ENCODE measurements around the gene MED13L. TPM values are rescaled to one million over a fixed set of nuclear protein-coding genes. Genes with fewer than 3 reads are reported as not detected.
A peak's percentile ranks its signal among the peaks of the same experiment; 100 is the strongest.

MED13L gene
- polyA plus RNA-seq, 1 donor (not counting 4 experiments of a cell fraction or from before 2014, with no cell fraction given) = 31.7 TPM

DNA sequence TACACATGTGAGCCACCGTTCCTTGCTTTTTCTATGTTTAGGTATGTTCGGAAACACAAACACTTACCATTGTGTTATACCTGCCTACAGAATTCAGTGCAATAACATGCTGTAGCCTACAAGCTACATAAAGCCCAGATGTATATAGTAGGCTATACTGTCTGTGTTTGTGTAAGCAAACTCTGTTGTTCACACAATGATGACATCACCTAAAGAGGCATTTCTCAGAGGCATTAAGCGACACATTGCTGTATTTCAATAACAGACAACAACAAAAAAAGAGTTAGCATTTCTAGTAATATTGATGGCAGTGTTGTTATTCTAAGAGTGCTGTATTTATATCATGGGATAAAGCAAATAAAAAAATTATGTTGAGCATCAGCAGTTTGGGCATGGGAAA lies 70.2 kb downstream of the MED13L start:
- peak; percentile 48 for FAIRE-seq
- Histone ChIP-seq H4K20me1 (ENCODE audit: control insufficient read depth, extremely low read depth, insufficient read depth, low read length) (peaks cover 9% of the 10 kb centered on the region), H3K79me2 (ENCODE audit: control insufficient read depth, insufficient read depth, low read length) (peaks cover 82% of the 10 kb centered on the region), H3K27me3 (ENCODE audit: control insufficient read depth, extremely low read depth, insufficient read depth, low read length) (no peaks in the 10 kb centered on the region), H2AFZ (ENCODE audit: control insufficient read depth, low read length) (no peak overlapping the region), H3K9me1 (ENCODE audit: control insufficient read depth, extremely low read depth, insufficient read depth, low read length) (peaks cover 3% of the 10 kb centered on the region), H3K4me3 (ENCODE audit: control insufficient read depth in 2 of 3, extremely low read depth in 1 of 3, insufficient read depth in 2 of 3, low read depth in 1 of 3, low read length in 3 of 3) (no peak overlapping the region), H3K4me1 (ENCODE audit: control insufficient read depth, extremely low read depth, insufficient read depth, low read length) (no peaks in the 10 kb centered on the region), H3K9me3 (ENCODE audit: control insufficient read depth, low read depth, low read length) (no peaks in the 10 kb centered on the region), H3K36me3 (ENCODE audit: control insufficient read depth in 2 of 2, extremely low read depth in 1 of 2, insufficient read depth in 2 of 2, low read length in 2 of 2) (peaks cover 0 to 1% of the 10 kb centered on the region in 2 experiments), H3K27ac (ENCODE audit: control insufficient read depth, insufficient read depth, low read length) (no peak overlapping the region), H3K9ac (ENCODE audit: control insufficient read depth, extremely low read depth, insufficient read depth, low read length) (no peak overlapping the region), H3K4me2 (ENCODE audit: control insufficient read depth, extremely low read depth, insufficient read depth, low read depth, low read length) (no peak overlapping the region)
- no peak for DNase-seq (ENCODE audit: low read depth, low spot score)
- TF ChIP-seq, protein P1, sequence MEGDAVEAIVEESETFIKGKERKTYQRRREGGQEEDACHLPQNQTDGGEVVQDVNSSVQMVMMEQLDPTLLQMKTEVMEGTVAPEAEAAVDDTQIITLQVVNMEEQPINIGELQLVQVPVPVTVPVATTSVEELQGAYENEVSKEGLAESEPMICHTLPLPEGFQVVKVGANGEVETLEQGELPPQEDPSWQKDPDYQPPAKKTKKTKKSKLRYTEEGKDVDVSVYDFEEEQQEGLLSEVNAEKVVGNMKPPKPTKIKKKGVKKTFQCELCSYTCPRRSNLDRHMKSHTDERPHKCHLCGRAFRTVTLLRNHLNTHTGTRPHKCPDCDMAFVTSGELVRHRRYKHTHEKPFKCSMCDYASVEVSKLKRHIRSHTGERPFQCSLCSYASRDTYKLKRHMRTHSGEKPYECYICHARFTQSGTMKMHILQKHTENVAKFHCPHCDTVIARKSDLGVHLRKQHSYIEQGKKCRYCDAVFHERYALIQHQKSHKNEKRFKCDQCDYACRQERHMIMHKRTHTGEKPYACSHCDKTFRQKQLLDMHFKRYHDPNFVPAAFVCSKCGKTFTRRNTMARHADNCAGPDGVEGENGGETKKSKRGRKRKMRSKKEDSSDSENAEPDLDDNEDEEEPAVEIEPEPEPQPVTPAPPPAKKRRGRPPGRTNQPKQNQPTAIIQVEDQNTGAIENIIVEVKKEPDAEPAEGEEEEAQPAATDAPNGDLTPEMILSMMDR (optimal IDR thresholded peaks at IDR 0.05 in 1 of 3, IDR thresholded peaks at IDR 0.05 in 1 of 3, conservative IDR thresholded peaks at IDR 0.05 in 1 of 3; ENCODE audit: extremely low read depth in 1 of 3, insufficient read depth in 2 of 3, low read length in 3 of 3) = no peak
- TF ChIP-seq EZH2 (IDR thresholded peaks at IDR 0.05; ENCODE audit: low read length) = no peak
- dilution Hi-C loops (cut with MboI; ENCODE audit: extremely low pct_ligation_motif_present, low sequenced_read_pairs) = no loop called here

DNA sequence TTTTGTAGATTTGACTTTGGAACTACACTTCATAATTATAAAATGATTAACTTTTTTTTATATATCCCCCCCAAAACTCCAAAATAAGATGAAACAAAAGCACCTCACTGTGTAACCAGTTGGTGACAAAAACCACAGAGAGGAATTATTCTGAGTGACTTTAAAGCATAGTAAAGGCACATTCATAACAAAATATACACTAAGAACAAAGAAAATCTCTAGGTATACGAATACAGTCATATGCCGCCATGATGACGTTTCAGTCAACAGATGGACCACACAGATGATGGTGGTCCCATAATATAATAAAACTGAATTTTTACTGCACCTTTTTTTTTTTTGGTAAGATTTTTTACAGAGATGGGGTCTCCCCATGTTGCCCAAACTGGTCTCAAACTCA lies 70.7 kb downstream of the MED13L start:
- no peaks in the 10 kb centered on the region for H3K9me3 ChIP-seq (ENCODE audit: control insufficient read depth, low read depth, low read length)
- no peaks in the 10 kb centered on the region for H3K27me3 ChIP-seq (ENCODE audit: control insufficient read depth, extremely low read depth, insufficient read depth, low read length)
- no peaks in the 10 kb centered on the region for H3K4me1 ChIP-seq (ENCODE audit: control insufficient read depth, extremely low read depth, insufficient read depth, low read length)
- peaks cover 82% of the 10 kb centered on the region for H3K79me2 ChIP-seq (ENCODE audit: control insufficient read depth, insufficient read depth, low read length)
- peaks cover 5% of the 10 kb centered on the region for H3K9me1 ChIP-seq (ENCODE audit: control insufficient read depth, extremely low read depth, insufficient read depth, low read length)
- H3K27ac ChIP-seq (ENCODE audit: control insufficient read depth, insufficient read depth, low read length) = no peak overlapping the region
- FAIRE-seq (no peak), DNase-seq (ENCODE audit: low read depth, low spot score) (no peak)
- H3K9ac ChIP-seq (ENCODE audit: control insufficient read depth, extremely low read depth, insufficient read depth, low read length) = no peak overlapping the region
- H2AFZ ChIP-seq (ENCODE audit: control insufficient read depth, low read length) = no peak overlapping the region
- H3K36me3 ChIP-seq (ENCODE audit: control insufficient read depth in 2 of 2, extremely low read depth in 1 of 2, insufficient read depth in 2 of 2, low read length in 2 of 2) = peaks cover 0 to 1% of the 10 kb centered on the region in 2 experiments
- no peak overlapping the region for H3K4me3 ChIP-seq (ENCODE audit: control insufficient read depth in 2 of 3, extremely low read depth in 1 of 3, insufficient read depth in 2 of 3, low read depth in 1 of 3, low read length in 3 of 3)
- H4K20me1 ChIP-seq (ENCODE audit: control insufficient read depth, extremely low read depth, insufficient read depth, low read length) = peaks cover 9% of the 10 kb centered on the region
- no peak overlapping the region for H3K4me2 ChIP-seq (ENCODE audit: control insufficient read depth, extremely low read depth, insufficient read depth, low read depth, low read length)
- dilution Hi-C loops (cut with MboI; ENCODE audit: extremely low pct_ligation_motif_present, low sequenced_read_pairs) = no loop called here
- no peak for TF ChIP-seq EZH2 (IDR thresholded peaks at IDR 0.05; ENCODE audit: low read length)
- TF ChIP-seq, protein P1 (optimal IDR thresholded peaks at IDR 0.05 in 1 of 3, IDR thresholded peaks at IDR 0.05 in 1 of 3, conservative IDR thresholded peaks at IDR 0.05 in 1 of 3; ENCODE audit: extremely low read depth in 1 of 3, insufficient read depth in 2 of 3, low read length in 3 of 3) = no peak

Data from keratinocyte (primary cell).